Stimulated activated CD8-positive, alpha-beta memory T cell treated with anti-CD3 and anti-CD28 coated beads, Interleukin-15, amount 100 ng/mL, for 48 hours (primary cell): ENCODE measurements around the gene RGP1.

ENCODE experiments used
- DNase-seq, 2 donors: peaks; one replicate each; pipeline ENCODE4 v3.0.0-alpha.2; 2020; ENCODE audit warnings: low read depth in 2 of 2

The RGP1 gene

GRCh38 chr9:35748858-35749514 is at the start of gene RGP1, which contains the start of gene GBA2:
RGP1 (plus strand) TSS chr9:35749287; CDS start chr9:35749756, 469 bp downstream.
GBA2 (minus strand) TSS chr9:35749228; CDS start chr9:35748704, 524 bp downstream.
- peak; percentile 68 to 71 for DNase-seq

DNA sequence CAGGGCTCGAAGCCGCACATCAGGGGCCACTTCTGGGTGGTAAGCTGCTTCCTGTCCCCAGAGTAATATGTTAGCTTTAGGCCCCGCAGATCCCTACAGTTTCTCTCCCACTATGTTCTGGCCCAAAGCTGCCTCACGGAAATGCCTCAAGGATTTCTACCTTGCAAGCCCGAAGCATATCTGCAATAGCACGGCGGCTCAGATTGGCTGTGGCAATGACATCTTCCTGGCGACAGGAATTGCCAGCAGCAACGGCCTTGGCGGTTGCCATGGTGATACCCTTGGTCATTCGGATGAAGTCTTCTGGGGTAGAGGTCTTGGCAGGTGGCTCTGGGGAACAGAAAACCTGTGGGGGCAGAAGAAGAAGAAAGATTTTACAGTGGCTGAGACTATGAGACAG is 49.1 kb upstream of the RGP1 start:
- no peak for DNase-seq

- DNase-seq: no peak
Observed at GRCh38 chr9:35700942-35701341, 48.1 kb upstream of the RGP1 start.

DNA sequence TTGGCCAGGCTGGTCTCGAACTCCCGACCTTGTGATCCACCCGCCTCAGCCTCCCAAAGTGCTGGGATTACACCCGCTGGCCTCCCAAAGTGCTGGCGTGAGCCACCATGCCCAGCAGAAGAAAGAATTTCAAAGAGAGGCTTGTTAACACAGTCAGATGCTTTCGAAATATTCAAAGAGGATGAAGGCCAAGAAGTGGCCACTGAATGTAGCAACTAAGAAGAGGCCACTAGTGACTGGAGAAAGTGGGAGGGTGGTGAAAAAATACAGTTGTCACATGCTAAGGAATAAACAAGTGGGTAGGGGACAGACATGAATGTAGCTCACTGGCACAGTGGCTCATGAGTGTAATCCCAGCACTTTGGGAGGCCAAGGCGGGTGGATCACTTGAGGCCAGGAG is 46.4 kb upstream of the RGP1 start:
- DNase-seq: no peak

DNA sequence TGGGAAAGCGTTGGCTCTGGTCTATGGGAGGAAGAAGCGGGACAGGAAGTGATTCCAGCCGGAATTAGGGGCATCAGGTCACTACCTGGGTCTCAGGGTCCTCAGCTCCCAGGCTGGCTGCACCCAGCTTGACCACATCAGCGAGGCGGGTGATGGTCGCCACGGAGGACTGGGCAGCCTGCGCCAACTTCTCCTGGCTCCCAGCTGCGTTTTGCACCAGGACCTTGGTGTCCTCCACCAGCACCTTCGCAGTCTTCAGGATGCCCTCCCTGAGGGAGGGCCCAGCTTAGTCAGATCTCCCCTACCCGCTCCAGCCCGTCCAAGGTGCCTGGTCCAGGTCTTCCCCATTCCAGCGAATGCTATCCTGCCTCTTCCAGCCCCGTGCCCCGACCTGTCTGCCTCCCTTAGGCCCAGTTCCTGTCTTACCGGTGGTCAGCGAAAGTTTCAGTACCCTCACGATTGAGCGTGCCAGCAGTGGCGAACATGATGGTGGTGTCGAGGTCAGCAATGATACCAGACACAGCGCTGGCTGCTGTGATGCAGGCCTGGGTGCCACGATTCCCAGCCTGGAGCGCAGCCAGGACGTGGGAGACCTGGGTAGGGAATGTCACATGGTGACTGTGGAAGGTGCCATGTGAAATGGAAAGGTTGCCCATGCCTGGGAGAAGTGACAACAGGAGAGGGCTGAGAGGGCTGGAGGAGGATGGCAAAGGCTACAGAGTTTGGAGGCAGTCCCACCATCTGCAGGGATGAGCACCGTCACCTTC is 45.0 kb upstream of the RGP1 start:
- no peak for DNase-seq

DNA sequence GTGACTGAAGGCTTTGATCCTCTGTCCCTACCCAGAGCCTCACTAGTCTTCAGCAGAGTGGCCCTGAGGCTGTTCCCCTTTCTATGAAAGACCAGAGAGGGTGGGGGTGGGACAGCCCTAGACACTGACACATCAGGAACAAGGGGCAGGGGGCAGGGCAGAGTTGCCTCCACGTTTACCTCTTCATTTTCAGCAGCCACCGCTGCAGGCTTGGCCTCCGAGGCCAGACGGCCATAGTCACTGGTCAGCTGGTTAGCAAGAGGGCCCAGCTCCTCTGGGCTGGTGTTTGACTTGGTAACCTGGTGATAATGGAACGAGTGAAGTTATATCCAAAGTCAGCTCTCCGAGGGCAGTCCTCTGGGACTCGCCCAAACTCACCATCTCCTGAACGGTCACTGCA is 43.7 kb upstream of the RGP1 start:
- no peak for DNase-seq

GRCh38 chr9:35705836-35706430 is 43.2 kb upstream of the RGP1 start:
- DNase-seq: no peak

GRCh38 chr9:35706951-35707350 is 42.1 kb upstream of the RGP1 start:
- no peak for DNase-seq

DNA sequence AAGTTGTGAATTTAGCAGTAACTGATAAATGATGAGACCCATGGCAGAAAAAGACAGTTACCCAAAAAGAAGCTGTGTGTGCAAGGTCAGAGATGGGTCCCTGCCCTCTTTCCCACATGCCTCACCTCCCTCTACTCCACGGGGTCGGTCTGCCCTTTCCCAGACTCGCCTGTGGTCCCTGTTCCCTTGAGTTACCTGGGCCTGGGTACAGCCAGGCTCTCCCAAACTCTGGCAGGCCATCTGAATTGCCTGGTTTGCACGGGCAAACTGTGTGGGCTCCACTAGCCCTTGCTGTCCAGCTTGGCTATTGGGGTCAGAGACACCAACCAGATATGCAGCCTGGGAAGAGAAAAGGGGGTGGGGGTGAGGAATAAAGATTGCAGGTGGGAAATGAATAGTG is 40.9 kb upstream of the RGP1 start:
- no peak for DNase-seq

DNA sequence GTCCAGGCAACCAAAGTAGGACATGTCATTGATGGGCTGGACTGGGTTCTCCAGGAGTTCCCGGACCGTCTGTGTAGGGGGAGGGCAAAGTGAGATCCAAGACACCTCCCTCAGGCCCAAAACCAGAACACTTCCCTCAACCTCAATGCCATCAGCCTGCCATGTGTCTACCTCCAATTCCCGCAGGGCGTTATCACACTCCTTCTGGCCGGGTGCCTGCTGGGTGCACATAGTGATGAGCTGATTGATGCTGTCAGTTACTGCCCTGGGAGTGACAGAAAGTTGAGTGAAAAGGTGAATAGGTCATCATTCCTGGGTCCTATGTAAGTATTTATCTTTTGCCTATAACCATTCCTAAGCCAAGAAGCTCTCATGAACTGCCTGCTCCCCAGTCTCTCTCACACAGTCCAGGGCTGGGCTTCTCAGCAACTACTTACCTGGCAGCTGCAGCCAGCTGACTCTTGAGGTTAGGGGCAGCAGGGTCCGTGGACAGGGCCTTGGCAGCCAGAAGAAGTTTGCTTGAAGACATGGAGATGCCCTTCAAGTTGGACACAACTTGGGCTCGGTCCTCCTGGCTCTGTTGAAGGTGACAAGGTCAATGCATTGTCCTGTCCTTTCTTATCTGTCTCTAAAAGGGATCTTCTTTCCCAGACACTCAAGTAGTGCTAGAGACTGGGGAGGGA is 38.1 kb upstream of the RGP1 start:
- no peak for DNase-seq

DNA sequence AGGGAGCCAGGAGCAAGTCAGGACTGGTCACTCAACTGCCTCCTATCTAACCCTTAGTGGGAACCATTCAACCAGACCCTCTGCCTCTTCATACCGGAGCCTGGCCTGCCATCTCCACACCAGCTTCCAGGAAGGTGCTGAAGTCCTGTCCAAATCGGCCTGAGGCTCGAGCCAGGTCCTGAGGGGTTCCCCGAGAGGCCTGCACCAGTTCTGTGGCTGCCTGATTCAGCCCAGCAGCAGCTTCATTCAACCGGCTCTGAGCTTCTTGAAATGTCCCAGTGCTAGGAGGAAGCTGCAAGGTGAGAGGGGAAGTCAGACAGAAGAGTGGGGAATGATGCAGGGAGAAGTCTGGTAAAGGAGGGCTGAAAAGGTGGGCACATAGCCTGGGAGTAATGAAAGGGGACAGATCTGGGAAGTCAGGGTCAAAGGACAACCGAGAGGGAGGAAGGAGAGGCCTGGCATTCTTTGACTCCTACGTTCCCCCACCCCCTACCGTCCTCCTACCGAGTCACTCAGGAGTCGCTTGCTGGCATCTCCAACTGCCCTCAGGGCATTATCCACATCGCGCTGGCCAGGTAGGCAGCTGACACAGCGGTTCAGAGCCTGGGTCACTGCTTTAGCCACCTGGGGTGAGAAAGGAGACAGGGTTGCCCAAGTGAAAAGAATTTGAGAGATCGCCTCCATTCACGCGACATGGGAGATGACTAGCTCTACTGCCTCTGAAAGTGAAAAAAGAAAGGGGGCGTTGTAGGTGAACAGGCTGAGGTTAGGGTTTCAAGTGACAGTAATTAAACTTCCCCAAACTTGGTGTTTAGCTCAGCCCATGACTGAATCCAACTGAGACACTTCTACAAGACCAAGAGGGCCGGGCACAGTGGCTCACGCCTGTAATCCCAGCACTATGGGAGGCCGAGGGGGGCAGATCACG is 37.3 kb upstream of the RGP1 start:
- DNase-seq: no peak

DNA sequence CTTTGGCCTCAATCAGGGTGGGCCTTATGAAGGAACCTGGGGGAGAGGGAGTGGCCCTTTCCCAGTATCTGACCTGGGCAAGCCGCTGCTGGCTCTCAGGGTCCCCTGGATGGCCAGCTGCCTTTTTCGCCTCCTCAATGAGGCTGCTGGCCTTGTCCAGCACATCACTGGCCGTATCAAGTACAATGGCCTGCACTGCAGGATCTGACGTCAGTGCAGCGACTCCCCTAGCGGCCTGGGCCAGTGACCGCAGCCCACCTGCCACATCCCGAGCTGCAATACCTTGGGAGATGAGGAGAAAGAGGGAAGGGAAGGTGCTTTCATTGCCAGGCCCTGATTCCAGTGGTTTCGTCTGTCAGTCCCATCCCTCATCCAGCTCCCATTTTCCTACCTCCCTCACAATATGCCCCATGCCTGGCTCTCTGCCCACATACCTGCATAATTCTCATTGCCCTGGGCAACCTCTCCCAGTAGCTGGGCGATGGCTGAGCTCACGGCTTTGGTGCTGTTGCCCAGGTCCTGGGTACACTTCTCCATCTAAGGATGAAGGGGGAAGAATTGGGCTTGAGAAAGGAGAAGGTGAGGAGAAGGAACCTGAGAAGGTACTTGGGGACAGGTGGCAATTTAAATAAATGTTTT is 36.2 kb upstream of the RGP1 start:
- no peak for DNase-seq

DNA sequence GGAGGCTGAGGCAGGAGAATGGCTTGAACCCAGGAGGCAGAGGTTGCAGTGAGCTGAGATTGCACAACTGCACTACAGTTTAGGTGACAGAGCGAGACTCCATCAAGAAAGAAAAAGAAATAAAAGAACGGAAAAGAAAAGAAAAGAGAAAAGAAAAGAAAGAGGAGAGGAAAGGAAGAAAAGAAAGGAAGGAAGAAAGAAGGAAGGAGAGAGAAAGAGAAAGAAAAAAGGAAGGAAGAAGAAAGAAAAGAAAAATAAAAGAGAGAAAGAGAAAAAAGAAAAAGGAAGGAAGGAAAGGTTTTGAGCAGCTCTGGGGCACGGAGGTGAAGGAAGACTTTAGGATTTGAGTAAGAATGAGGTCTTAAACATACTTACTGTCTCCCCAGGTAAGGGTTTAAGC is 35.5 kb upstream of the RGP1 start:
- no peak for DNase-seq

DNA sequence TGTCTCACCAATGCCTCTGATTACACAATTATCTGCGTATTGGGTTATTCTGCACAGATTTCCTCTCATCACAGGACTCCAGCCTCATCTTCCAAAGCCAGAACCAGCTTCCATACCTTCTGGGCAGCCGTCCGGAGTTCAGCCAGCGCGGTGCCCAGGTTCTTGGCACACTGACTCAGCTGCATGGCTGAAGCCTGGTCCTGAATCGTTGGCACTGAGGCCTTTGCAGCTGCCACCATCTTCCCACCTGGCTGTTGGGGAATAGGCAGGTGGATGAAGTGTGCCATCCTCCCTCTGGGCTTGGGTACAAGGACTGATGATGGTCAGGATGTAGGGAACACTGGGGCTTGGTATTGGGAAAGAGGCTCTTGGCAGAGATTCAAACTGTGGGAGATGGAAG is 35.0 kb upstream of the RGP1 start:
- no peak for DNase-seq

- DNase-seq: no peak
Observed at GRCh38 chr9:35714579-35715252, 34.4 kb upstream of the RGP1 start.

DNA sequence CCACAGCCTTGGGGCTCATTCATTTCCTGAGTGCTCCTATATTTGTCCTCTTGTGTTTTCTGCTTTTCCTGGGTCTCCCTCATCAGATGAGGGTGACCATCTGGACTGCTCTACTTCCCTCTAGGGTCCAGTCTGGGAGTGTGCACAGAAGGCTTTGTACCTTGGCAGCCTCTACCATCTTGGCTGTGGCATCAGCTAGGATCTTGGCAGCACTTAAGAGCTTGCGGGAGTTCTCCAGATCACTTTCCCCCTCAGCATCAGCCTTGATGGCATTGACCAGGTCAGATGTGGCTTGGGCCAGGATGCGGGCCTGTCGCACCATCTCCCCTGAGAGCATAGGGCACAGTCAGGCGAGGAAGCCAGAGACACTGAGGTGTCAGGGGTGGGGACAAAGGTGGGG is 32.9 kb upstream of the RGP1 start:
- no peak for DNase-seq

- no peak for DNase-seq
Observed at GRCh38 chr9:35717132-35717870, 31.8 kb upstream of the RGP1 start.

GRCh38 chr9:35718721-35719511 is 30.2 kb upstream of the RGP1 start:
- DNase-seq: no peak

GRCh38 chr9:35719546-35719945 is 29.5 kb upstream of the RGP1 start:
- no peak for DNase-seq
